H1 (cell line): Measurements from ENCODE around the gene F7. TPM values are rescaled to one million over a fixed set of nuclear protein-coding genes. Genes with fewer than 3 reads are reported as not detected.

Source experiments
- ATF3 ChIP-seq: IDR thresholded peaks from 2 replicates; pipeline ENCODE4 v1.6.1; 2011; ENCODE audit warnings: low read depth, mild to moderate bottlenecking, low read length; ENCODE audit not compliant: insufficient read depth
- BCL11A ChIP-seq, 2 experiments: IDR thresholded peaks; one replicate each; pipeline ENCODE4 v1.6.1; 2011; ENCODE audit warnings: low read depth in 2 of 2, low read length in 2 of 2, mild to moderate bottlenecking in 2 of 2
- CEBPB ChIP-seq: IDR thresholded peaks from 2 replicates; pipeline ENCODE4 v1.6.1; 2012; ENCODE audit warnings: low read depth, low read length
- CHD7 ChIP-seq: fragments of 300-600 bp; sonication (generic); IDR thresholded peaks from 2 replicates; pipeline ENCODE4 v1.7.1; 2012; ENCODE audit warnings: low read length, moderate library complexity, mild to moderate bottlenecking, inconsistent platforms; ENCODE audit not compliant: insufficient replicate concordance
- CREB1 ChIP-seq: IDR thresholded peaks from 2 replicates; pipeline ENCODE4 v1.6.1; 2012; ENCODE audit warnings: inconsistent platforms
- MAFK ChIP-seq: IDR thresholded peaks from 2 replicates; pipeline ENCODE4 v1.6.1; 2012; ENCODE audit warnings: low read depth, mild to moderate bottlenecking, improper control_type of control experiment, low read length
- POLR2A ChIP-seq, 2 experiments: IDR thresholded peaks; 1 replicate in 1 of 2; 2 replicates in 1 of 2; pipeline ENCODE4 v1.6.1; 2011; ENCODE audit warnings: low read depth in 2 of 2, low read length in 2 of 2, mild to moderate bottlenecking in 2 of 2; ENCODE audit errors: control extremely low read depth in 1 of 2
- RAD21 ChIP-seq, 2 experiments: IDR thresholded peaks in 1 of 2; conservative IDR thresholded peaks in 1 of 2; 2 replicates each; pipeline ENCODE4 v1.6.1; 2011; ENCODE audit warnings: low read depth in 2 of 2, low read length in 2 of 2, improper control_type of control experiment in 1 of 2, inconsistent platforms in 1 of 2, mild to moderate bottlenecking in 1 of 2, moderate library complexity in 1 of 2
- SRF ChIP-seq: IDR thresholded peaks from 2 replicates; pipeline ENCODE4 v1.6.1; 2011; ENCODE audit warnings: mild to moderate bottlenecking, low read depth, low read length, moderate library complexity
- USF2 ChIP-seq: IDR thresholded peaks from 2 replicates; pipeline ENCODE4 v1.6.1; 2011; ENCODE audit warnings: low read length, improper control_type of control experiment
- polyA plus RNA-seq, 7 experiments: library from polyadenylated mRNA; depleted of rRNA in 3 of 7; stranded (reverse) in 5 of 7; unstranded in 2 of 7; fragments of >200 nt in 5 of 7; fragments of 200-250 nt in 2 of 7; gene quantifications; 1 replicate in 5 of 7; 2 replicates in 1 of 7; 4 replicates in 1 of 7; pipeline versions ENCODE4 v1.2.1 to v1.2.3, GENCODE V29; 2011 to 2013; ENCODE audit warnings: missing spikeins in 2 of 7, mixed read lengths in 2 of 7
- total RNA-seq: library from RNA; stranded (reverse); fragmentation: NEBNext Ultra II Directional; extraction: Animal tissue kit (Norgen Biotek cat#: 25700); gene quantifications from 2 replicates; pipeline ENCODE4 v1.2.1, GENCODE V29; 2021

The F7 gene
- total and polyA plus RNA-seq, 2 of the 8 experiments (the other 6 are each of a cell fraction or from before 2014, with no cell fraction given): 0.43 to 0.98 TPM

- TF ChIP-seq CHD7: no peak
- no peak for TF ChIP-seq MAFK
- TF ChIP-seq ATF3: no peak
- no peak for TF ChIP-seq USF2
- no peak for TF ChIP-seq SRF
- no peak for TF ChIP-seq CREB1
- TF ChIP-seq RAD21 (IDR thresholded peaks at IDR 0.05 in 1 of 2, conservative IDR thresholded peaks at IDR 0.05 in 1 of 2; ENCODE audit: low read depth in 2 of 2, low read length in 2 of 2): no peak
- TF ChIP-seq BCL11A (IDR thresholded peaks at IDR 0.05; ENCODE audit: low read depth in 2 of 2, low read length in 2 of 2): no peak
- no peak for TF ChIP-seq CEBPB
- TF ChIP-seq POLR2A (IDR thresholded peaks at IDR 0.05; ENCODE audit: control extremely low read depth in 1 of 2, low read depth in 2 of 2, low read length in 2 of 2): no peak
Observed at GRCh38 chr13:113121928-113122471, 16.4 kb downstream of the F7 start (continued).
